HG02970 (cell line): Measurements from ENCODE around the gene DAZ3.
"Not testable (repeated sequence)": the region's sequence is repeated elsewhere in the genome, so short reads cannot be mapped to it uniquely, and the experiment has no call there.

ENCODE experiments used
- ATAC-seq: cut with Tn5 transposase; IDR thresholded peaks from one replicate; pipeline ENCODE4 v1.9.1; 2021; ENCODE audit warnings: mild to moderate bottlenecking, moderate library complexity, moderate number of reproducible peaks; ENCODE audit not compliant: unreplicated experiment, low FRiP score

The DAZ3 gene, protein sequence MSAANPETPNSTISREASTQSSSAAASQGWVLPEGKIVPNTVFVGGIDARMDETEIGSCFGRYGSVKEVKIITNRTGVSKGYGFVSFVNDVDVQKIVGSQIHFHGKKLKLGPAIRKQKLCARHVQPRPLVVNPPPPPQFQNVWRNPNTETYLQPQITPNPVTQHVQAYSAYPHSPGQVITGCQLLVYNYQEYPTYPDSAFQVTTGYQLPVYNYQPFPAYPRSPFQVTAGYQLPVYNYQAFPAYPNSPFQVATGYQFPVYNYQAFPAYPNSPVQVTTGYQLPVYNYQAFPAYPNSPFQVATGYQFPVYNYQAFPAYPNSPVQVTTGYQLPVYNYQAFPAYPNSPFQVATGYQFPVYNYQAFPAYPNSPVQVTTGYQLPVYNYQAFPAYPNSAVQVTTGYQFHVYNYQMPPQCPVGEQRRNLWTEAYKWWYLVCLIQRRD

GRCh38 chrY:24813293-24813692 is at the start of gene DAZ3:
DAZ3 (minus strand) TSS chrY:24813393; CDS start chrY:24813185, 208 bp downstream.
- ATAC-seq: not testable (repeated sequence)

GRCh38 chrY:24833619-24834018 is 20.4 kb upstream of the DAZ3 start, which contains the start of gene DAZ4:
DAZ4 (plus strand) TSS chrY:24833919; CDS start chrY:24834127, 208 bp downstream.
- not testable (repeated sequence) for ATAC-seq

GRCh38 chrY:24825069-24825468 is 11.9 kb upstream of the DAZ3 start:
- not testable (repeated sequence) for ATAC-seq

GRCh38 chrY:24824184-24824879 is 11.1 kb upstream of the DAZ3 start:
- not testable (repeated sequence) for ATAC-seq

- not testable (repeated sequence) for ATAC-seq
Observed at GRCh38 chrY:24821836-24822235, 8.6 kb upstream of the DAZ3 start.
